Osteocyte (in vitro differentiated cells): ENCODE results near the gene MYCBPAP. TPM values are rescaled to one million over a fixed set of nuclear protein-coding genes. Genes with fewer than 3 reads are reported as not detected.

Experiments used
- DNase-seq: peaks from one replicate; pipeline ENCODE4 v3.0.0; 2021; ENCODE audit warnings: mixed read lengths; ENCODE audit not compliant: unreplicated experiment; ENCODE audit errors: extremely low spot score
- H3K27ac Mint-ChIP-seq: one replicate; pipeline ENCODE4 v1.8.0; 2021; ENCODE audit warnings: mild to moderate bottlenecking, mixed read lengths; ENCODE audit not compliant: unreplicated experiment
- H3K27me3 Mint-ChIP-seq: one replicate; pipeline ENCODE4 v1.8.0; 2021; ENCODE audit warnings: mixed read lengths; ENCODE audit not compliant: unreplicated experiment
- H3K36me3 Mint-ChIP-seq: one replicate; pipeline ENCODE4 v1.8.0; 2021; ENCODE audit warnings: mixed read lengths; ENCODE audit not compliant: unreplicated experiment
- H3K4me1 Mint-ChIP-seq: one replicate; pipeline ENCODE4 v1.8.0; 2021; ENCODE audit warnings: mixed read lengths; ENCODE audit not compliant: unreplicated experiment
- H3K4me3 Mint-ChIP-seq: one replicate; pipeline ENCODE4 v1.8.0; 2021; ENCODE audit warnings: mild to moderate bottlenecking, moderate library complexity, mixed read lengths; ENCODE audit not compliant: unreplicated experiment
- H3K9me3 Mint-ChIP-seq: one replicate; pipeline ENCODE4 v1.8.0; 2021; ENCODE audit warnings: mixed read lengths; ENCODE audit not compliant: unreplicated experiment
- total RNA-seq: library from RNA; stranded (reverse); gene quantifications from 2 replicates; pipeline ENCODE4 v1.2.1, GENCODE V29; 2021
- TF ChIP-seq, protein P1 (sequence below): fragments of 200-600 bp; sonication (generic); IDR thresholded peaks from 2 replicates; pipeline ENCODE4 v1.5.0; 2021; ENCODE audit warnings: antibody characterized with exemption, mild to moderate bottlenecking, moderate library complexity

MYCBPAP gene
- total RNA-seq, 1 donor from 2014 or later: 0.46 TPM

- DNase-seq: no peak
- Mint-ChIP-seq H3K4me3 (no peak overlapping the region), H3K27ac (peak overlapping the region; percentile 66), H3K9me3 (no peaks in the 10 kb centered on the region), H3K27me3 (peaks cover 3% of the 10 kb centered on the region), H3K36me3 (no peaks in the 10 kb centered on the region), H3K4me1 (peaks cover 54% of the 10 kb centered on the region)
- TF ChIP-seq, protein P1, sequence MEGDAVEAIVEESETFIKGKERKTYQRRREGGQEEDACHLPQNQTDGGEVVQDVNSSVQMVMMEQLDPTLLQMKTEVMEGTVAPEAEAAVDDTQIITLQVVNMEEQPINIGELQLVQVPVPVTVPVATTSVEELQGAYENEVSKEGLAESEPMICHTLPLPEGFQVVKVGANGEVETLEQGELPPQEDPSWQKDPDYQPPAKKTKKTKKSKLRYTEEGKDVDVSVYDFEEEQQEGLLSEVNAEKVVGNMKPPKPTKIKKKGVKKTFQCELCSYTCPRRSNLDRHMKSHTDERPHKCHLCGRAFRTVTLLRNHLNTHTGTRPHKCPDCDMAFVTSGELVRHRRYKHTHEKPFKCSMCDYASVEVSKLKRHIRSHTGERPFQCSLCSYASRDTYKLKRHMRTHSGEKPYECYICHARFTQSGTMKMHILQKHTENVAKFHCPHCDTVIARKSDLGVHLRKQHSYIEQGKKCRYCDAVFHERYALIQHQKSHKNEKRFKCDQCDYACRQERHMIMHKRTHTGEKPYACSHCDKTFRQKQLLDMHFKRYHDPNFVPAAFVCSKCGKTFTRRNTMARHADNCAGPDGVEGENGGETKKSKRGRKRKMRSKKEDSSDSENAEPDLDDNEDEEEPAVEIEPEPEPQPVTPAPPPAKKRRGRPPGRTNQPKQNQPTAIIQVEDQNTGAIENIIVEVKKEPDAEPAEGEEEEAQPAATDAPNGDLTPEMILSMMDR: no peak
Measured at GRCh38 chr17:50514388-50514787, 6.1 kb downstream of the MYCBPAP start.

DNA sequence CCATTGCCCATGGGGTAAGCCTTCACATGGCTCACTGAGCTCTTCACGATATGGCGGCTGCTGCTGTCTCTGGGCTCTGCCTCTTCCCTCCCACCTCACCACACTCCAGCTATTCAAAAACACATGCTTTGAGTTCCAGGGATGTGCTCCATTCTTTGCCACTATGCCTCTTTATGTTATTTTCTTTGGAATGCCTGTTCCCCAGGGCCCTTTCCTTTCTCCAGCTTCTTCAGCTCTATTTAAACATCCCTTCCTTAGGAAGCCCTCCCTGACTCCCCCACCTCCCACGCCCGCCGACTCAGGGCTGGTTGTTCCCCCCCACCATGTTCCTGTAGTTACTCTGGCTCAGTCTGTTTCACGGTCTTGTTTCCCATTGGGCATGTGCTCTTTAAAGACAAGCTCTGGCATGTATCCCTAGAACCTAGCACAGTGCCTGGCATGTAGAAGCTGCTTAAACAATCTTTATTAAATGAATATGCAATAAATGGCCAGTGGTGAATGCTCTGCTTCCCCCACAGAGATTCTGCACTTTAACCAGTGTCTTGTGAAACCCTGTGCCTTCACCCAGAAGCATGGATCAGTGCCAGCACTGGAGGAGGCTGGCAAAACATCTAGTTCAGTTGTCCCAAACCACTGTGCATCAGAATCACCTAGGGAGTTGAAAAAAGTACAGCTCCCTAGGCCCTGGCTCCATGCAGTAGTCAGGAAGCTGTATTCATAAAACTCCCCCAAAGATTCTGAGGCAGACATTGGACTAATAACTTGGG, 6.9 kb downstream of the MYCBPAP start:
- Mint-ChIP-seq H3K9me3 (no peaks in the 10 kb centered on the region), H3K27me3 (peaks cover 3% of the 10 kb centered on the region), H3K27ac (peak overlapping the region; percentile 66), H3K4me1 (peaks cover 54% of the 10 kb centered on the region), H3K36me3 (no peaks in the 10 kb centered on the region), H3K4me3 (no peak overlapping the region)
- TF ChIP-seq, protein P1: no peak
- DNase-seq: no peak

DNA sequence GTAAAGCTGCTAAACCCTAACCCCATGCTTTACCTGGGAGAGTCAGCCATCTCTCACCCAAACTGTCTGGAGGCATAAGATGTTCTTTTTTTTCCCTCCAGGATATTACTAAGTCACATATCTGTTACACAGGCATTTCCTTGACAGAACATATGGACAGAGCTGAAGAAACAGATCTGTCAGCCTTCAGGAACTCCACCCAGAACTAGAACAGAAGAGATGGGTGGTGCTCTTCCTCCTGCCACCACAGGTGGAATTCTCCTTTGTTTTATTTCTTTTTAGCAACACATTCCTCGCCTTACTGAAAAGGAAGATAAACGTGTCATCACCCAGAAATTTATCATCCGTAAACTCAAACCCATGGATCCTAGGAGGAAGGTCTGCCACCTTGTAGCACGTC, 8.8 kb downstream of the MYCBPAP start:
- Mint-ChIP-seq H3K4me1 (peaks cover 42% of the 10 kb centered on the region), H3K27me3 (no peaks in the 10 kb centered on the region), H3K9me3 (no peaks in the 10 kb centered on the region), H3K4me3 (no peak overlapping the region), H3K36me3 (no peaks in the 10 kb centered on the region), H3K27ac (peak overlapping the region; percentile 14)
- no peak for DNase-seq
- TF ChIP-seq, protein P1: no peak

DNA sequence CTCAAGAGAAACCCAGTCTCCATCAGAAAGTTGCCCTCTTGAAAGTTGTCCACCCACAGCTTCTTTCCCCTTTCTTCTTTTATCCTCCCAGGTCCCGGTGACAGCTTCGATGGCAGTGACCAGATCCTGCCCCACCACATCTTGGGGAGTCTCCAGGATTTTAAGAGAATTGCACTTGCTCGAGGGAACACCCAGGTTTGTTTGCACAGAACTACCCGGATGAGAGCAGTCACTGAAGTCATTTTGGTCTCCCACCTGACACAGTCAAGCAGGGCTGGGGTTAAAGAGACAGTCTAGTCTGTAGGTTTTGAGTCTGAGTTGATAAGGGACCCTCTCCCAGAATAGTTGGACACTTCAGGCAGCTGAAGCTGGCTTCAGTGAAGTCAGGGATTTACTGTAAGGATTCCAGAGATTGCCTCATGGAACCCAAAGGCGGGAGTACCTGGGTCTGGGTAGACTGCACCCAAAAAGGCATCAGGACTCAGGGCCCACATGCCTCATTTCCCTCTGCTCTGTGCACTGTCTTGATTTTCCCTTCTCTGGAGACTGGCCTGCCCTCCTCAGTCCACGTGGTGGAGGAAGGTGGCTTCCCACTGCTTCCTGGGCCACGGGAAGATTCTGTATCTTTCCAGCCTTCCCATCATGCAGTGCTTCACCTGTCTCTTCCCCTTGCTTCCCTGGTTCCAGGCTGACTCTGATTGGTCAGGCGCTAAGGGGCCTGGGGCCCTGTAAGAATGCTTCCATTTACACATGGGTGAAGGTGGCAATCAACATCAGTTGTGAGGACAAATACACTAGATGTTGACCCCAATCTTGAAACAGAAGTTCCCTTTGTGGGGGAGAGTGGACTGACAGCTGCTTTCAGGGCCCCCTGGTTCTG, 9.5 kb downstream of the MYCBPAP start:
- Mint-ChIP-seq H3K4me1 (peaks cover 42% of the 10 kb centered on the region), H3K27ac (no peak overlapping the region), H3K36me3 (no peaks in the 10 kb centered on the region), H3K27me3 (no peaks in the 10 kb centered on the region), H3K4me3 (no peak overlapping the region), H3K9me3 (no peaks in the 10 kb centered on the region)
- no peak for DNase-seq
- TF ChIP-seq, protein P1: no peak
